Endothelial cell (in vitro differentiated cells): ENCODE results near the gene PCSK6. TPM values are rescaled to one million over a fixed set of nuclear protein-coding genes. Genes with fewer than 3 reads are reported as not detected.

Source experiments
- DNase-seq: peaks from one replicate; pipeline ENCODE4 v3.0.0; 2021; ENCODE audit warnings: low spot score
- H3K27ac Mint-ChIP-seq: one replicate; pipeline ENCODE4 v1.8.0; 2021; ENCODE audit warnings: mixed read lengths, inconsistent platforms; ENCODE audit not compliant: unreplicated experiment
- H3K27me3 Mint-ChIP-seq: one replicate; pipeline ENCODE4 v1.8.0; 2021; ENCODE audit warnings: mild to moderate bottlenecking, moderate library complexity, mixed read lengths, inconsistent platforms; ENCODE audit not compliant: unreplicated experiment
- H3K36me3 Mint-ChIP-seq: one replicate; pipeline ENCODE4 v1.8.0; 2021; ENCODE audit warnings: mild to moderate bottlenecking, low read depth, mixed read lengths, inconsistent platforms; ENCODE audit not compliant: unreplicated experiment
- H3K4me1 Mint-ChIP-seq: one replicate; pipeline ENCODE4 v1.8.0; 2021; ENCODE audit warnings: mild to moderate bottlenecking, mixed read lengths, inconsistent platforms; ENCODE audit not compliant: unreplicated experiment
- H3K4me3 Mint-ChIP-seq: one replicate; pipeline ENCODE4 v1.8.0; 2021; ENCODE audit warnings: mild to moderate bottlenecking, mixed read lengths, inconsistent platforms; ENCODE audit not compliant: unreplicated experiment
- H3K9me3 Mint-ChIP-seq: one replicate; pipeline ENCODE4 v1.8.0; 2021; ENCODE audit warnings: mixed read lengths, inconsistent platforms; ENCODE audit not compliant: unreplicated experiment
- total RNA-seq: library from RNA; stranded (reverse); fragmentation: NEBNext Ultra II Directional; extraction: Animal tissue kit (Norgen Biotek cat#: 25700); gene quantifications from one replicate; pipeline ENCODE4 v1.2.1, GENCODE V29; 2021; ENCODE audit not compliant: unreplicated experiment
- TF ChIP-seq, protein P1 (sequence below): fragments of 200-600 bp; sonication (generic); IDR thresholded peaks from one replicate; pipeline ENCODE4 v1.5.0; 2021; ENCODE audit warnings: antibody characterized with exemption; ENCODE audit not compliant: unreplicated experiment

The PCSK6 gene
- total RNA-seq, 1 donor from 2014 or later, result 0.13 TPM

DNA sequence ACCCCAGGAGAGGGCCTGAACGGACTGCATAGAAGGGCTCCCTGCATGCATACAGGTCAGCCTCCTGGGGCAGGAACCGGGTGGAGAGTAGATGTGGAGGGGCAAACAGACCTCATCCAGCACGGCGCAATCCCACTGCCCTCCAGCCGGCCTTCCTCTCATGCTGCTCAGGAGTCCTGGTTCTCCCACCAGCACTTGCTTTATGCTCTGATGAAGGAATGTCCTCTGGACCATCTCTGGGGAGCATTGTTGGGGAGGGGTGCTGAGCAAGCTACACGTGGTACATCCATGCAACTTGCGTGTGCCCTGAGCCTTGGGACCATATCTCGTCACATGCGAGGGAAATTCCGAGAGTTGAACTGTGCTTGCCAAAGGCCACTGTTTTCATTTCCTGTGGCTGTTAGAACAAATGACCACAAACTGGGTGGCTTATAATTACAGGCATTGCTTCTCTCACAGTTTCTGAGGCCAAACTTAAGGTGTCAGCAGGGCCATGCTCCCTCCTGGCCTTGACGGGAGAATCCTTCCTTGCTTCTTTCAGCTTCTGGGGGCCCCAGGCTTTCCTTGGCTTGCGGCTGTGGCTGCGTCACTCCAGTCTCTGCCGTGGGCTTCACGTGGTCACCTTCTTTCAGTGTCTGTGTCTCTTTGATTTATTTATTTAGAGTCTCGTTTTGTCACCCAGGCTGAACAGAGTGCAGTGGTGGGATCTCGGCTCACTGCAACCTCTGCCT, 224.4 kb downstream of the PCSK6 start:
- TF ChIP-seq, protein P1, sequence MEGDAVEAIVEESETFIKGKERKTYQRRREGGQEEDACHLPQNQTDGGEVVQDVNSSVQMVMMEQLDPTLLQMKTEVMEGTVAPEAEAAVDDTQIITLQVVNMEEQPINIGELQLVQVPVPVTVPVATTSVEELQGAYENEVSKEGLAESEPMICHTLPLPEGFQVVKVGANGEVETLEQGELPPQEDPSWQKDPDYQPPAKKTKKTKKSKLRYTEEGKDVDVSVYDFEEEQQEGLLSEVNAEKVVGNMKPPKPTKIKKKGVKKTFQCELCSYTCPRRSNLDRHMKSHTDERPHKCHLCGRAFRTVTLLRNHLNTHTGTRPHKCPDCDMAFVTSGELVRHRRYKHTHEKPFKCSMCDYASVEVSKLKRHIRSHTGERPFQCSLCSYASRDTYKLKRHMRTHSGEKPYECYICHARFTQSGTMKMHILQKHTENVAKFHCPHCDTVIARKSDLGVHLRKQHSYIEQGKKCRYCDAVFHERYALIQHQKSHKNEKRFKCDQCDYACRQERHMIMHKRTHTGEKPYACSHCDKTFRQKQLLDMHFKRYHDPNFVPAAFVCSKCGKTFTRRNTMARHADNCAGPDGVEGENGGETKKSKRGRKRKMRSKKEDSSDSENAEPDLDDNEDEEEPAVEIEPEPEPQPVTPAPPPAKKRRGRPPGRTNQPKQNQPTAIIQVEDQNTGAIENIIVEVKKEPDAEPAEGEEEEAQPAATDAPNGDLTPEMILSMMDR, result no peak

DNA sequence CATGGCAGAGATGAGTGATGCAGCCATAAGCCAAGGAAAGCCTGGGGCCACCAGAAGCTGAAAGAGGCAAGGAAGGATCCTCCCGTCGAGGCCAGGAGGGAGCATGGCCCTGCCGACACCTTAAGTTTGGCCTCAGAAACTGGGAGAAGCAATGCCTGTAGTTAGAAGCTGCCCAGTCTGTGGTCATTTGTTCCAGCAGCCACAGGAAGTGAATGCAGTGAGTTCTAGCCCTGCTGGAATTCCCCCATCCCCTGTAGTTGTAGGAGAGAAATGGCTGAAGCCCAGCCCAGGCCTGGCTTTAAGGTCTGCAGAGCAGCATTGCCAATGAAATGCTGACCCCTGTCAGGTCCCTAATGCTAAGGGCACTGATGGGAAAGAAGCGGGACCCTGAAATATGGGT, 225.5 kb downstream of the PCSK6 start:
- no peak for DNase-seq
- H3K27me3 Mint-ChIP-seq, result peaks cover 5% of the 10 kb centered on the region
- TF ChIP-seq, protein P1, result no peak
- no peak overlapping the region for H3K27ac Mint-ChIP-seq
- peaks cover 7% of the 10 kb centered on the region for H3K36me3 Mint-ChIP-seq
- no peaks in the 10 kb centered on the region for H3K4me1 Mint-ChIP-seq
- H3K9me3 Mint-ChIP-seq, result no peaks in the 10 kb centered on the region
- no peak overlapping the region for H3K4me3 Mint-ChIP-seq

More for the DNA sequence above, 224.4 kb downstream of the PCSK6 start:
- H3K27me3 Mint-ChIP-seq, result peaks cover 5% of the 10 kb centered on the region
- H3K36me3 Mint-ChIP-seq, result peaks cover 18% of the 10 kb centered on the region
- H3K4me3 Mint-ChIP-seq, result no peak overlapping the region
- H3K4me1 Mint-ChIP-seq, result no peaks in the 10 kb centered on the region
- no peaks in the 10 kb centered on the region for H3K9me3 Mint-ChIP-seq
- no peak for DNase-seq
- no peak overlapping the region for H3K27ac Mint-ChIP-seq

DNA sequence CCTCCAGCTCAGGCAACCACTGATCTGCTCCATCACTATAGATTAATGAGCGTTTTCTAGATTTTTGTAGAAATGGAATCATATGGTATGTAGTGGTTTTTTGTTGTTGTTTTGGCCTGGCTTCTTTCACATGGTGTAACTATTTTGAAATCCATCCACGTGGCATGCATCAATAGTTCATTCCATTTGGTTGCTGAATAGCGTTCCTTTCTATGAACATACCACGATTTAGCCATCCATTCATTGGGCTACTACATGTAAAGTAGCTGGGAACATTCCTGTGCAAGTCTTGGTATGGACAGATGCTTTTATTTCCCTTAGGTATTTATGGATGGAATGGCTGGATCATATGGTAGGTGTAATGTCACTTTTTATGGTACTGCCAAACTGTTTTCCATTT, 227.0 kb downstream of the PCSK6 start:
- Mint-ChIP-seq H3K4me3 (no peak overlapping the region), H3K36me3 (peaks cover 3% of the 10 kb centered on the region), H3K27ac (no peak overlapping the region), H3K9me3 (no peaks in the 10 kb centered on the region), H3K27me3 (peaks cover 5% of the 10 kb centered on the region), H3K4me1 (no peaks in the 10 kb centered on the region)
- no peak for DNase-seq
- TF ChIP-seq, protein P1, result no peak

DNA sequence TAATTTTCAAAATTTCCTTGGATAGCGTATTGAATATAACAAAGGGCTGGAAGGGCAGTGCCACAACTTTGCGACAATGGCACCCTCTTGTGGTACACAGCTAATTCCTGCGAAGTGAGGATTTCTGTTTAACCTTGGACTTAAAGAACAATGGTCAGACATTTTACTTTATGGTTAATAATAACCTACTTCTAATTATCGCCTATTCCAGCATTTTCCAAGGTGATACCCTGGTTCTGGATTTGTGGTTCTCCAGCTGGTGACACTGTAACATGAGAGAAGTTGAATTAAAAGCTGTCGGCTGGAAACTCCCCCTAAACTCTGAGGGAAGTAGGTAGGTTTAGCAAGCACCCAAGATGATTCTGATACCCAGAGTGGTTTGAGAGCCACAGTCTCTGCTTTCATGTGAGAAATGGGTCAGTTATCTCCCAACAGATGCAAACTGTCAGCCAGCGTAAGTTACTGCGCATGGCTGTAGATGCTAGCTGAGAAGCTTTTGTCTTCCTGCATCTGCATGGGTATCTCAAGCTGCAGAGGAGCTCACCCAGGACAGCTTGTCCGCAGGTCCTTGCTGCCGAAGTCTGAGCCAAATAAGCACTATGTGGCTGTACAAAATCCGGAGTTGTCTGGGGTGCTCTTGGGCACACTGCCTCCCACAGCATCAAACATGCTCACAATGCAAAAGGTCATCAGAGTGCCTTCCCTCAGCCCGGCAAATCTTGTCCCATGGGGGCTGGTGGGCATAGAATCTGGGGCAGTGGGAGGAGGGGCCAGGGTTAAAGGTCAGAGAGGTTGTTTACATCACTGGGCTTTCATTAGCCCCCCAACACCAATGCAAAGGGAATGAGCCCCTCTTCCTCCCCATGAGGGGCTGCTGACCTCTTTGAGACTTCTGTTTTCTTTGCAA, 231.0 kb downstream of the PCSK6 start:
- Mint-ChIP-seq H3K4me1 (peaks cover 2% of the 10 kb centered on the region), H3K27me3 (peaks cover 4% of the 10 kb centered on the region), H3K27ac (no peak overlapping the region), H3K9me3 (no peaks in the 10 kb centered on the region), H3K4me3 (no peak overlapping the region), H3K36me3 (peaks cover 3% of the 10 kb centered on the region)
- TF ChIP-seq, protein P1, result peak; percentile 65
- peak; percentile 42 for DNase-seq

DNA sequence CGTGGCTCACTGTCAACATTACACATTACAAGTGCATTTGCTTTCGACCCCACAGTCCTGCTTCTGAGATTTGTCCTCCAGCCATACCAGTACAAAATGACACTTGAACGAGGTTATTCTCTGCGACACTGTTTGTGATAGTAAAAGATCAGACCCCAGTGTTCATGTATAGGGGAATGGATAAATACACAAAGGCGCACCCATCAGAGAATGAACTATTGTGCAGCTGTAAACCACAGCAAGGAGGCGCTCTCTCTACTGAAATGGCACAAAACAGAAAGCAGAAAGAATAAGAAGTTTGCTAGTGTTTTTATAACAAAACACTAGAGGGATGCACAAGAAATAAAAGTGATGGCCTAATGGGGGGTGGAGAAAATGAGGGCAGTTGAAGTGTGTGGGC, 232.8 kb downstream of the PCSK6 start:
- Mint-ChIP-seq H3K4me1 (peaks cover 2% of the 10 kb centered on the region), H3K9me3 (no peaks in the 10 kb centered on the region), H3K36me3 (no peaks in the 10 kb centered on the region), H3K4me3 (no peak overlapping the region), H3K27me3 (peaks cover 8% of the 10 kb centered on the region), H3K27ac (no peak overlapping the region)
- TF ChIP-seq, protein P1, result peak; percentile 44
- no peak for DNase-seq
